ENCODE data around the gene PPP1R15B. TPM values are rescaled to one million over a fixed set of nuclear protein-coding genes. Genes with fewer than 3 reads are reported as not detected.

PPP1R15B gene
- total and polyA plus RNA-seq, 2 donors (not counting 1 experiment from before 2014, with no cell fraction given), result 65.7 to 137 TPM

DNA sequence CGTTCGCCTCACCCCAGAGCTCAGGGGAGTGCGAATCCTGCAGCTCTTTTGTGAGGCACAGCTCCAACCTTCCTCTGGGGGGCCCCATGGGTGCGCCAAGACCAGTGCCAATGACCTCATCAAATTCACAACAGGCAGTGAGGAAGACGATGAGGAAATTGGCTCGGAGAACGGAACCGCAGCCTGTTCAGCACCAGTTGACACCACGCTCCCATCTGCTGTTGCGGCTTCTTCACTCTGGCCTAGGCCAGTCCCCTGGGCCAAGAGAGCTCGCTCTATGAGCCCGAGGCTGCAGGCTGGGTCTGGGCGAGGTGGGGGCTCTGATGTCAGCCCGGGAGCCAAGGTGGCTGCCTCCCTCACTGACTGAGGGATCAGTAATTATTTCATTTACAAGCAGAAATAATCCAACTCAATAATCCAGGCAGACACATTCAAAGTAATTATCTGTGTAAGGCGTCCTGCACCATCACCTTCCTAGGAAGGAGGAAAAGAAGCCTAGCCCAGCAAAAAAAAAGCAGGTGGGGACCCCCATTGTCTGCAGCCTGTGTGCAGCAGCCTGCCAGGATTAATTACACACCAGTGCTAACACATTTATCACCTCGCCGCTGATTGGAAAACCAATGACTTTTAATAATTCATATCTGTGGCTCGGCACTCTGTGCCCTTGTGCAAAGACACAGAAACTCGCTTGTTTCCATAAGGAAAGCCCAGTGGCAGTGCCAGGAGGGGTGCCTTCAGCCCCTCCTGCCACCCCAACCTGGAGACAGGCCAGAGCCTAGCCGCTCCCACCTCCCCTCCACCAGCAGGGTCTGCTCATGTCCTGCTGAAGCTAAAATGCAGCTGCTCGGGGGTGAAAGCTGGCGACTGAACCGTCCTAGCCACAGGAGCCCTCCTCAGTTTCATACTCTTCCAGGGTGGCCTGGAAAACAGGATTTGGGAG lies 53.8 kb downstream of the PPP1R15B start:
- peak; percentile 60 for ATAC-seq (ENCODE audit: low read depth)
- H3K9me3 ChIP-seq (ENCODE audit: control extremely low read depth in 1 of 3, control insufficient read depth in 2 of 3, insufficient read depth in 1 of 3, low read length in 2 of 3), result no peaks in the 10 kb centered on the region
- POLR2A ChIA-PET, result no interaction called here
- Mint-ChIP-seq H3K4me3 (no peak overlapping the region), H3K27ac (no peak overlapping the region), H3K4me1 (peaks cover 10% of the 10 kb centered on the region), H3K9me3 (ENCODE audit: insufficient read depth) (no peaks in the 10 kb centered on the region), H3K27me3 (peaks cover 43% of the 10 kb centered on the region)
- DNase-seq, result peak; percentile 59
- no peaks in the 10 kb centered on the region for H3K79me2 ChIP-seq (ENCODE audit: control insufficient read depth, insufficient read depth, low read length)
- peaks cover 6 to 14% of the 10 kb centered on the region in 2 donors for H3K4me1 ChIP-seq (ENCODE audit: control insufficient read depth in 2 of 2, insufficient read depth in 2 of 2, low read length in 2 of 2)
- TF ChIP-seq, protein P1, sequence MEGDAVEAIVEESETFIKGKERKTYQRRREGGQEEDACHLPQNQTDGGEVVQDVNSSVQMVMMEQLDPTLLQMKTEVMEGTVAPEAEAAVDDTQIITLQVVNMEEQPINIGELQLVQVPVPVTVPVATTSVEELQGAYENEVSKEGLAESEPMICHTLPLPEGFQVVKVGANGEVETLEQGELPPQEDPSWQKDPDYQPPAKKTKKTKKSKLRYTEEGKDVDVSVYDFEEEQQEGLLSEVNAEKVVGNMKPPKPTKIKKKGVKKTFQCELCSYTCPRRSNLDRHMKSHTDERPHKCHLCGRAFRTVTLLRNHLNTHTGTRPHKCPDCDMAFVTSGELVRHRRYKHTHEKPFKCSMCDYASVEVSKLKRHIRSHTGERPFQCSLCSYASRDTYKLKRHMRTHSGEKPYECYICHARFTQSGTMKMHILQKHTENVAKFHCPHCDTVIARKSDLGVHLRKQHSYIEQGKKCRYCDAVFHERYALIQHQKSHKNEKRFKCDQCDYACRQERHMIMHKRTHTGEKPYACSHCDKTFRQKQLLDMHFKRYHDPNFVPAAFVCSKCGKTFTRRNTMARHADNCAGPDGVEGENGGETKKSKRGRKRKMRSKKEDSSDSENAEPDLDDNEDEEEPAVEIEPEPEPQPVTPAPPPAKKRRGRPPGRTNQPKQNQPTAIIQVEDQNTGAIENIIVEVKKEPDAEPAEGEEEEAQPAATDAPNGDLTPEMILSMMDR (IDR thresholded peaks at IDR 0.05), result peak; percentile 14
- TF ChIP-seq EZH2 (IDR thresholded peaks at IDR 0.05; ENCODE audit: borderline replicate concordance, insufficient read depth, low read depth, low read length, poor library complexity, severe bottlenecking), result no peak
- no peaks in the 10 kb centered on the region for H4K20me1 ChIP-seq (ENCODE audit: control insufficient read depth, insufficient read depth, low read length, poor library complexity, severe bottlenecking)
- no peak overlapping the region for H3K4me3 ChIP-seq (ENCODE audit: control extremely low read depth in 1 of 5, extremely low read depth in 1 of 5, insufficient read depth in 1 of 5, low read depth in 2 of 5, low read length in 4 of 5)
- 43% methylated on average over 20 of the region's 23 CpGs for WGBS (ENCODE audit: insufficient coverage)
- peaks cover 0 to 38% (median 12%) of the 10 kb centered on the region in 4 experiments for H3K27me3 ChIP-seq (replicated peaks in 1 of 4; ENCODE audit: control extremely low read depth in 1 of 4, control insufficient read depth in 3 of 4, insufficient read depth in 4 of 4, low read length in 3 of 4)
- H2AFZ ChIP-seq (ENCODE audit: insufficient read depth, low read depth, low read length, poor library complexity, severe bottlenecking), result no peak overlapping the region
- CTCF ChIA-PET, result interaction anchor here (0.5 to 2.0 kb wide), 3 partner anchors 41 to 1307 kb away, joined by 3 to 5 read pairs (median 3); no protein-coding TSS in a partner anchor
- H3K4me2 ChIP-seq (replicated peaks; ENCODE audit: low read depth, low read length, poor library complexity, severe bottlenecking), result no peak overlapping the region
- H3K36me3 ChIP-seq (replicated peaks in 1 of 2; ENCODE audit: control extremely low read depth in 1 of 2, control insufficient read depth in 1 of 2, extremely low read depth in 1 of 2, insufficient read depth in 2 of 2, low read length in 1 of 2), result no peaks in the 10 kb centered on the region
- H3K9ac ChIP-seq (ENCODE audit: low read length), result no peak overlapping the region
- intact Hi-C loops (cut with micrococcal nuclease), result no loop called here
- no peak overlapping the region for H3K27ac ChIP-seq (ENCODE audit: low read length in 2 of 2)

DNA sequence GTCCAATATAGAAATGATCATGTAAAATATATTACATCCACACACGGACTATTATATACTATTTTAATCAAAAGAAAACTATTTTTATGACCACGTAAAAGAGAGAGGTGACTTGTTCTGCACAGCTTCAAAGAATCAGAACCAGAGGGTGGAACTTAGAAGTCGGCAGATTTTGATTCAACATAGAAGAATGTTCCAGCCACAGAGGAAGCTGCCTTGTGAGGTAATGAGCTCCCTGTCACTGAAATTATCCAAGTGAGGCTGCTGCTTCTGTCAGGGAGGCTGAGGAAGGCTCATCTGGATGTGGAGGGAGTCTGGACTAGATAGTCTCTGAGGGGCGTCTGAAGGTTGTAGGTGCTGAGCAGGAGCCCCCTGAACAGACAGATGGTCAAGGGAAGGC lies 54.6 kb downstream of the PPP1R15B start:
- ATAC-seq (ENCODE audit: low read depth) (no peak), DNase-seq (no peak)
- intact Hi-C loops (cut with micrococcal nuclease), result no loop called here
- H3K9me3 Mint-ChIP-seq (ENCODE audit: insufficient read depth), result no peaks in the 10 kb centered on the region
- no peak overlapping the region for H3K4me3 Mint-ChIP-seq
- Histone ChIP-seq H3K4me3 (ENCODE audit: control extremely low read depth in 1 of 5, extremely low read depth in 1 of 5, insufficient read depth in 1 of 5, low read depth in 2 of 5, low read length in 4 of 5) (no peak overlapping the region), H3K27ac (ENCODE audit: low read length in 2 of 2) (no peak overlapping the region), H3K27me3 (replicated peaks in 1 of 4; ENCODE audit: control extremely low read depth in 1 of 4, control insufficient read depth in 3 of 4, insufficient read depth in 4 of 4, low read length in 3 of 4) (peaks cover 0 to 37% (median 10%) of the 10 kb centered on the region in 4 experiments), H3K79me2 (ENCODE audit: control insufficient read depth, insufficient read depth, low read length) (no peaks in the 10 kb centered on the region), H3K4me1 (ENCODE audit: control insufficient read depth in 2 of 2, insufficient read depth in 2 of 2, low read length in 2 of 2) (peaks cover 6 to 13% of the 10 kb centered on the region in 2 donors), H3K9ac (ENCODE audit: low read length) (no peak overlapping the region), H3K36me3 (replicated peaks in 1 of 2; ENCODE audit: control extremely low read depth in 1 of 2, control insufficient read depth in 1 of 2, extremely low read depth in 1 of 2, insufficient read depth in 2 of 2, low read length in 1 of 2) (no peaks in the 10 kb centered on the region), H3K4me2 (replicated peaks; ENCODE audit: low read depth, low read length, poor library complexity, severe bottlenecking) (no peak overlapping the region), H3K9me3 (ENCODE audit: control extremely low read depth in 1 of 3, control insufficient read depth in 2 of 3, insufficient read depth in 1 of 3, low read length in 2 of 3) (no peaks in the 10 kb centered on the region), H2AFZ (ENCODE audit: insufficient read depth, low read depth, low read length, poor library complexity, severe bottlenecking) (no peak overlapping the region), H4K20me1 (ENCODE audit: control insufficient read depth, insufficient read depth, low read length, poor library complexity, severe bottlenecking) (no peaks in the 10 kb centered on the region)
- ChIA-PET POLR2A (no interaction called here), CTCF (no interaction called here)
- WGBS (ENCODE audit: insufficient coverage), result 15% methylated on average over 1 of the region's 4 CpGs
- H3K4me1 Mint-ChIP-seq, result peaks cover 8% of the 10 kb centered on the region
- peaks cover 39% of the 10 kb centered on the region for H3K27me3 Mint-ChIP-seq
- no peak overlapping the region for H3K27ac Mint-ChIP-seq
- TF ChIP-seq, protein P1 (IDR thresholded peaks at IDR 0.05), result no peak
- TF ChIP-seq EZH2 (IDR thresholded peaks at IDR 0.05; ENCODE audit: borderline replicate concordance, insufficient read depth, low read depth, low read length, poor library complexity, severe bottlenecking), result no peak
